HepG2 (cell line): Measurements from ENCODE around the gene ARHGAP32. TPM values are rescaled to one million over a fixed set of nuclear protein-coding genes. Genes with fewer than 3 reads are reported as not detected.

Experiments used
- AHDC1 ChIP-seq: sonication (generic); formaldehyde crosslinking; IDR thresholded peaks from 2 replicates; pipeline ENCODE4 v1.5.1; 2020; ENCODE audit warnings: mild to moderate bottlenecking, missing genetic modification reagents, borderline replicate concordance
- CENPT ChIP-seq: sonication (generic); formaldehyde crosslinking; IDR thresholded peaks from 2 replicates; pipeline ENCODE4 v1.8.0; 2022; ENCODE audit warnings: low read depth, mild to moderate bottlenecking, moderate library complexity, missing genetic modification reagents
- CTCF ChIP-seq: sonication (generic); formaldehyde crosslinking; IDR thresholded peaks from 2 replicates; pipeline ENCODE4 v1.5.0; 2020; ENCODE audit warnings: mild to moderate bottlenecking, missing genetic modification reagents, moderate library complexity
- ELF3 ChIP-seq: IDR thresholded peaks from 2 replicates; pipeline ENCODE4 v1.6.1; 2016; ENCODE audit warnings: missing genetic modification reagents, missing compliant biosample characterization
- GPBP1L1 ChIP-seq: sonication (generic); formaldehyde crosslinking; IDR thresholded peaks from 2 replicates; pipeline ENCODE4 v1.5.0; 2020; ENCODE audit warnings: mild to moderate bottlenecking, missing genetic modification reagents
- SMC3 ChIP-seq: IDR thresholded peaks from 2 replicates; pipeline ENCODE4 v1.6.1; 2011; ENCODE audit warnings: low read length, improper control_type of control experiment
- SRSF9 ChIP-seq: fragments of 200-400 bp; formaldehyde crosslinking; IDR thresholded peaks from 2 replicates; pipeline ENCODE4 v1.6.1; 2018; ENCODE audit warnings: borderline replicate concordance, mild to moderate bottlenecking, low read depth, low read length; ENCODE audit not compliant: insufficient read depth, poor library complexity, severe bottlenecking
- polyA plus RNA-seq, 8 experiments: library from polyadenylated mRNA; depleted of rRNA in 3 of 8; stranded (reverse) in 7 of 8; unstranded in 1 of 8; fragments of >200 nt; fragmentation: Illumina TruSeq in 4 of 8; extraction: Trizol in 4 of 8; gene quantifications; 2 replicates each; pipeline versions ENCODE4 v1.2.1 to v1.2.3, GENCODE V29; 2011 to 2016; ENCODE audit warnings: low read depth in 4 of 8, missing spikeins in 1 of 8, mixed read lengths in 1 of 8; ENCODE audit not compliant: insufficient read depth in 1 of 8
- total RNA-seq, 5 experiments: library from RNA; depleted of rRNA; stranded (reverse); fragments of >200 nt; fragmentation: Illumina TruSeq; extraction: Trizol; gene quantifications; 2 replicates each; pipeline ENCODE4 v1.2.3, GENCODE V29; 2016; ENCODE audit warnings: low read depth in 1 of 5
- TF ChIP-seq, protein P1 (sequence below): sonication (generic); formaldehyde crosslinking; IDR thresholded peaks from 2 replicates; pipeline ENCODE4 v1.5.1; 2020; ENCODE audit warnings: mild to moderate bottlenecking, moderate library complexity, missing genetic modification reagents

Gene ARHGAP32
- total and polyA plus RNA-seq, 2 of the 13 experiments (the other 11 are each of a cell fraction or from before 2014, with no cell fraction given) = 6.3 to 8.2 TPM

- TF ChIP-seq, protein P1, sequence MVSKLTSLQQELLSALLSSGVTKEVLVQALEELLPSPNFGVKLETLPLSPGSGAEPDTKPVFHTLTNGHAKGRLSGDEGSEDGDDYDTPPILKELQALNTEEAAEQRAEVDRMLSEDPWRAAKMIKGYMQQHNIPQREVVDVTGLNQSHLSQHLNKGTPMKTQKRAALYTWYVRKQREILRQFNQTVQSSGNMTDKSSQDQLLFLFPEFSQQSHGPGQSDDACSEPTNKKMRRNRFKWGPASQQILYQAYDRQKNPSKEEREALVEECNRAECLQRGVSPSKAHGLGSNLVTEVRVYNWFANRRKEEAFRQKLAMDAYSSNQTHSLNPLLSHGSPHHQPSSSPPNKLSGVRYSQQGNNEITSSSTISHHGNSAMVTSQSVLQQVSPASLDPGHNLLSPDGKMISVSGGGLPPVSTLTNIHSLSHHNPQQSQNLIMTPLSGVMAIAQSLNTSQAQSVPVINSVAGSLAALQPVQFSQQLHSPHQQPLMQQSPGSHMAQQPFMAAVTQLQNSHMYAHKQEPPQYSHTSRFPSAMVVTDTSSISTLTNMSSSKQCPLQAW (CRISPR knock-in tag) = no peak
- no peak for TF ChIP-seq CENPT (CRISPR knock-in tag)
- TF ChIP-seq ELF3 (CRISPR knock-in tag) = peak; percentile 66; the same call in 1 of the 2 replicates
- TF ChIP-seq SRSF9 = no peak
- TF ChIP-seq AHDC1 (CRISPR knock-in tag) = no peak
- peak; percentile 82 for TF ChIP-seq CTCF (CRISPR knock-in tag)
- TF ChIP-seq SMC3 = peak; percentile 84
- TF ChIP-seq GPBP1L1 = no peak
These were observed 235.5 kb downstream of the ARHGAP32 start (continued) for GRCh38 chr11:128956401-128957201.
